ENCODE data around the gene B3GALT5. TPM values are rescaled to one million over a fixed set of nuclear protein-coding genes. Genes with fewer than 3 reads are reported as not detected.
"Not testable (repeated sequence)": the region's sequence is repeated elsewhere in the genome, so short reads cannot be mapped to it uniquely, and the experiment has no call there.

The B3GALT5 gene
- total RNA-seq, 1 donor from 2014 or later: 2.5 TPM

GRCh38 chr21:39581414-39581813 is 31.3 kb upstream of the B3GALT5 start:
- no peaks in the 10 kb centered on the region for H3K27me3 Mint-ChIP-seq (ENCODE audit: low read depth, unreplicated experiment)
- H3K4me1 Mint-ChIP-seq (ENCODE audit: low read depth, unreplicated experiment): peaks cover 7% of the 10 kb centered on the region
- Histone ChIP-seq H3K36me3 (ENCODE audit: insufficient read depth, low read length) (no peaks in the 10 kb centered on the region), H3K4me3 (ENCODE audit: insufficient read depth, low read depth, low read length) (no peak overlapping the region), H2AFZ (ENCODE audit: low read depth, low read length) (no peak overlapping the region), H3K4me1 (ENCODE audit: insufficient read depth, low read length) (no peaks in the 10 kb centered on the region), H3K27ac (ENCODE audit: low read depth, low read length) (no peak overlapping the region), H4K20me1 (ENCODE audit: insufficient read depth, low read length) (no peaks in the 10 kb centered on the region), H3K9ac (ENCODE audit: low read length) (no peak overlapping the region), H3K4me2 (ENCODE audit: low read length) (no peak overlapping the region), H3K79me2 (ENCODE audit: insufficient read depth, low read length) (no peaks in the 10 kb centered on the region), H3K9me3 (ENCODE audit: insufficient read depth, low read depth, low read length) (no peaks in the 10 kb centered on the region), H3K27me3 (ENCODE audit: insufficient read depth, low read length) (no peaks in the 10 kb centered on the region)
- DNase-seq (ENCODE audit: low read depth) (no peak), FAIRE-seq (no peak)
- H3K4me3 Mint-ChIP-seq (ENCODE audit: unreplicated experiment): no peak overlapping the region
- no peaks in the 10 kb centered on the region for H3K36me3 Mint-ChIP-seq (ENCODE audit: low read depth, unreplicated experiment)
- TF ChIP-seq CTCF (IDR thresholded peaks at IDR 0.05; ENCODE audit: insufficient read depth, low read depth, low read length) (no peak), EZH2 (IDR thresholded peaks at IDR 0.05; ENCODE audit: insufficient read depth, low read length) (no peak)
- H3K27ac Mint-ChIP-seq (ENCODE audit: unreplicated experiment): no peak overlapping the region
- no peaks in the 10 kb centered on the region for H3K9me3 Mint-ChIP-seq (ENCODE audit: unreplicated experiment)

GRCh38 chr21:39582749-39583148 is 30.0 kb upstream of the B3GALT5 start:
- Histone ChIP-seq H3K27me3 (ENCODE audit: insufficient read depth, low read length) (no peaks in the 10 kb centered on the region), H3K4me1 (ENCODE audit: insufficient read depth, low read length) (no peaks in the 10 kb centered on the region), H2AFZ (ENCODE audit: low read depth, low read length) (no peak overlapping the region), H3K36me3 (ENCODE audit: insufficient read depth, low read length) (no peaks in the 10 kb centered on the region), H4K20me1 (ENCODE audit: insufficient read depth, low read length) (no peaks in the 10 kb centered on the region), H3K4me2 (ENCODE audit: low read length) (no peak overlapping the region), H3K4me3 (ENCODE audit: insufficient read depth, low read depth, low read length) (no peak overlapping the region), H3K9me3 (ENCODE audit: insufficient read depth, low read depth, low read length) (no peaks in the 10 kb centered on the region), H3K27ac (ENCODE audit: low read depth, low read length) (no peak overlapping the region), H3K9ac (ENCODE audit: low read length) (no peak overlapping the region), H3K79me2 (ENCODE audit: insufficient read depth, low read length) (no peaks in the 10 kb centered on the region)
- H3K36me3 Mint-ChIP-seq (ENCODE audit: low read depth, unreplicated experiment): no peaks in the 10 kb centered on the region
- H3K27ac Mint-ChIP-seq (ENCODE audit: unreplicated experiment): no peak overlapping the region
- no peaks in the 10 kb centered on the region for H3K27me3 Mint-ChIP-seq (ENCODE audit: low read depth, unreplicated experiment)
- no peak for DNase-seq (ENCODE audit: low read depth)
- FAIRE-seq: no peak
- no peak overlapping the region for H3K4me3 Mint-ChIP-seq (ENCODE audit: unreplicated experiment)
- TF ChIP-seq EZH2 (IDR thresholded peaks at IDR 0.05; ENCODE audit: insufficient read depth, low read length) (no peak), CTCF (IDR thresholded peaks at IDR 0.05; ENCODE audit: insufficient read depth, low read depth, low read length) (no peak)
- H3K4me1 Mint-ChIP-seq (ENCODE audit: low read depth, unreplicated experiment): peaks cover 1% of the 10 kb centered on the region
- H3K9me3 Mint-ChIP-seq (ENCODE audit: unreplicated experiment): no peaks in the 10 kb centered on the region

- not testable (repeated sequence) for H3K9me3 Mint-ChIP-seq (ENCODE audit: unreplicated experiment); H3K9ac ChIP-seq (ENCODE audit: low read length); H3K27me3 Mint-ChIP-seq (ENCODE audit: low read depth, unreplicated experiment); H3K4me2 ChIP-seq (ENCODE audit: low read length); H3K4me3 ChIP-seq (ENCODE audit: insufficient read depth, low read depth, low read length); H3K4me3 Mint-ChIP-seq (ENCODE audit: unreplicated experiment); DNase-seq (ENCODE audit: low read depth); H3K27ac Mint-ChIP-seq (ENCODE audit: unreplicated experiment); H3K36me3 ChIP-seq (ENCODE audit: insufficient read depth, low read length); H3K4me1 Mint-ChIP-seq (ENCODE audit: low read depth, unreplicated experiment); H4K20me1 ChIP-seq (ENCODE audit: insufficient read depth, low read length); H3K4me1 ChIP-seq (ENCODE audit: insufficient read depth, low read length); H3K36me3 Mint-ChIP-seq (ENCODE audit: low read depth, unreplicated experiment); FAIRE-seq; H2AFZ ChIP-seq (ENCODE audit: low read depth, low read length); H3K9me3 ChIP-seq (ENCODE audit: insufficient read depth, low read depth, low read length); H3K27me3 ChIP-seq (ENCODE audit: insufficient read depth, low read length); H3K27ac ChIP-seq (ENCODE audit: low read depth, low read length); H3K79me2 ChIP-seq (ENCODE audit: insufficient read depth, low read length)
Observed at GRCh38 chr21:39583586-39583985, 29.2 kb upstream of the B3GALT5 start.
